ENCODE measurements around the gene TJP1. TPM values are rescaled to one million over a fixed set of nuclear protein-coding genes. Genes with fewer than 3 reads are reported as not detected.
"Not testable (repeated sequence)": the region's sequence is repeated elsewhere in the genome, so short reads cannot be mapped to it uniquely, and the experiment has no call there.

The TJP1 gene
- polyA plus RNA-seq, 1 donor (not counting 4 experiments of a cell fraction or from before 2014, with no cell fraction given), result 54.7 TPM

DNA sequence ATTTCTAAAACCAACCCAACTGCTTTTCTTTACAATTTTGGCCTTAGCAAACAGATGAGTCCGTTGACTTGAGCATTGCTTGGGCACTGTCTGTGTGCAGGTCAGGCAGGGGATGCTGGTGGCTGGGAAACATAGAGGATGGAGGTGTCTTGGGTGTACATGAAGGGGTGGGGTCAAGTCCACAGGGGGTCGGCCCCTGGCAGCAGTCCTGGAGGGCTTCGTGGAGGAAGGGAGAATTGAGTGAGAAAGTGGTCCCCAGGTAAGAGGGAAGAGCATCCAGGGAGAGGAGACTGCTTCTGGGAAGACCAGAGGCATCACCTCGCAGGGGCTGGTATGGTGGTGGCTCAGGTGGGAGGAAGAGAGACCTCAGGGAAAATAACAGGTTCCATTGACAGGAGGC is 144.8 kb downstream of the TJP1 start:
- Histone ChIP-seq H2AFZ (ENCODE audit: control insufficient read depth, low read length) (no peak overlapping the region), H3K9me1 (ENCODE audit: control insufficient read depth, extremely low read depth, insufficient read depth, low read length) (no peaks in the 10 kb centered on the region), H3K27ac (ENCODE audit: control insufficient read depth, insufficient read depth, low read length) (no peak overlapping the region), H3K79me2 (ENCODE audit: control insufficient read depth, insufficient read depth, low read length) (no peaks in the 10 kb centered on the region), H3K36me3 (ENCODE audit: control insufficient read depth in 2 of 2, extremely low read depth in 1 of 2, insufficient read depth in 2 of 2, low read length in 2 of 2) (no peaks in the 10 kb centered on the region), H3K4me3 (ENCODE audit: control insufficient read depth in 2 of 3, extremely low read depth in 1 of 3, insufficient read depth in 2 of 3, low read depth in 1 of 3, low read length in 3 of 3) (no peak overlapping the region), H3K4me2 (ENCODE audit: control insufficient read depth, extremely low read depth, insufficient read depth, low read depth, low read length) (no peak overlapping the region), H3K27me3 (ENCODE audit: control insufficient read depth, extremely low read depth, insufficient read depth, low read length) (no peaks in the 10 kb centered on the region), H3K9ac (ENCODE audit: control insufficient read depth, extremely low read depth, insufficient read depth, low read length) (no peak overlapping the region), H3K9me3 (ENCODE audit: control insufficient read depth, low read depth, low read length) (no peaks in the 10 kb centered on the region), H3K4me1 (ENCODE audit: control insufficient read depth, extremely low read depth, insufficient read depth, low read length) (no peaks in the 10 kb centered on the region), H4K20me1 (ENCODE audit: control insufficient read depth, extremely low read depth, insufficient read depth, low read length) (no peaks in the 10 kb centered on the region)
- TF ChIP-seq, protein P1, sequence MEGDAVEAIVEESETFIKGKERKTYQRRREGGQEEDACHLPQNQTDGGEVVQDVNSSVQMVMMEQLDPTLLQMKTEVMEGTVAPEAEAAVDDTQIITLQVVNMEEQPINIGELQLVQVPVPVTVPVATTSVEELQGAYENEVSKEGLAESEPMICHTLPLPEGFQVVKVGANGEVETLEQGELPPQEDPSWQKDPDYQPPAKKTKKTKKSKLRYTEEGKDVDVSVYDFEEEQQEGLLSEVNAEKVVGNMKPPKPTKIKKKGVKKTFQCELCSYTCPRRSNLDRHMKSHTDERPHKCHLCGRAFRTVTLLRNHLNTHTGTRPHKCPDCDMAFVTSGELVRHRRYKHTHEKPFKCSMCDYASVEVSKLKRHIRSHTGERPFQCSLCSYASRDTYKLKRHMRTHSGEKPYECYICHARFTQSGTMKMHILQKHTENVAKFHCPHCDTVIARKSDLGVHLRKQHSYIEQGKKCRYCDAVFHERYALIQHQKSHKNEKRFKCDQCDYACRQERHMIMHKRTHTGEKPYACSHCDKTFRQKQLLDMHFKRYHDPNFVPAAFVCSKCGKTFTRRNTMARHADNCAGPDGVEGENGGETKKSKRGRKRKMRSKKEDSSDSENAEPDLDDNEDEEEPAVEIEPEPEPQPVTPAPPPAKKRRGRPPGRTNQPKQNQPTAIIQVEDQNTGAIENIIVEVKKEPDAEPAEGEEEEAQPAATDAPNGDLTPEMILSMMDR (optimal IDR thresholded peaks at IDR 0.05 in 1 of 3, IDR thresholded peaks at IDR 0.05 in 1 of 3, conservative IDR thresholded peaks at IDR 0.05 in 1 of 3; ENCODE audit: extremely low read depth in 1 of 3, insufficient read depth in 2 of 3, low read length in 3 of 3), result no peak
- no peak for TF ChIP-seq EZH2 (IDR thresholded peaks at IDR 0.05; ENCODE audit: low read length)
- dilution Hi-C loops (cut with MboI; ENCODE audit: extremely low pct_ligation_motif_present, low sequenced_read_pairs), result no loop called here
- no peak for FAIRE-seq
- no peak for DNase-seq (ENCODE audit: low read depth, low spot score)

DNA sequence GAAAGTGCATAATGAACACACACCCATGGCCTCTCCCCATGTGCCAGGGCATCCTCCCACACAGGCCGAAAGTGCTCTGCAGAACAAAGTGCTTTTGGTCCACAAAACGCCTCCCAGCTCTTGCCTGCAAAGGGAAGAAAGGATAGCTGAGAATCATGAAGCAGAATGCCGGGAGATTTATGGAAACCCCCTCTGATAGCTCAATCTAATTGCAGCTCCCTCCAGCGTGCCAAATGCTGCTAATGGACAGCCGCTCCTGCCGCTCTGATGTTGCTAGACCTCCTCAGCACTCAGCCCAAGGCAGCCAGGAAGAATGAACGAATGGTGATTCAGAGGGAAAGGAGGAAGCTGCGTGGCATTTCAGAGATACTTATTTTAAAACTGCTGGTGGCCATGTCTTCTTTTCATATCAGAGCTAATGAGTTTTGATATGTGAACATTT is 145.3 kb downstream of the TJP1 start:
- no peak overlapping the region for H3K4me3 ChIP-seq (ENCODE audit: control insufficient read depth in 2 of 3, extremely low read depth in 1 of 3, insufficient read depth in 2 of 3, low read depth in 1 of 3, low read length in 3 of 3)
- H2AFZ ChIP-seq (ENCODE audit: control insufficient read depth, low read length), result no peak overlapping the region
- no peak overlapping the region for H3K4me2 ChIP-seq (ENCODE audit: control insufficient read depth, extremely low read depth, insufficient read depth, low read depth, low read length)
- H3K9me3 ChIP-seq (ENCODE audit: control insufficient read depth, low read depth, low read length), result no peaks in the 10 kb centered on the region
- no peaks in the 10 kb centered on the region for H3K79me2 ChIP-seq (ENCODE audit: control insufficient read depth, insufficient read depth, low read length)
- H3K9me1 ChIP-seq (ENCODE audit: control insufficient read depth, extremely low read depth, insufficient read depth, low read length), result no peaks in the 10 kb centered on the region
- TF ChIP-seq EZH2 (IDR thresholded peaks at IDR 0.05; ENCODE audit: low read length), result no peak
- TF ChIP-seq, protein P1 (optimal IDR thresholded peaks at IDR 0.05 in 1 of 3, IDR thresholded peaks at IDR 0.05 in 1 of 3, conservative IDR thresholded peaks at IDR 0.05 in 1 of 3; ENCODE audit: extremely low read depth in 1 of 3, insufficient read depth in 2 of 3, low read length in 3 of 3), result no peak
- dilution Hi-C loops (cut with MboI; ENCODE audit: extremely low pct_ligation_motif_present, low sequenced_read_pairs), result no loop called here
- H3K9ac ChIP-seq (ENCODE audit: control insufficient read depth, extremely low read depth, insufficient read depth, low read length), result no peak overlapping the region
- no peaks in the 10 kb centered on the region for H3K27me3 ChIP-seq (ENCODE audit: control insufficient read depth, extremely low read depth, insufficient read depth, low read length)
- H3K36me3 ChIP-seq (ENCODE audit: control insufficient read depth in 2 of 2, extremely low read depth in 1 of 2, insufficient read depth in 2 of 2, low read length in 2 of 2), result no peaks in the 10 kb centered on the region
- no peak overlapping the region for H3K27ac ChIP-seq (ENCODE audit: control insufficient read depth, insufficient read depth, low read length)
- no peak for FAIRE-seq
- no peaks in the 10 kb centered on the region for H4K20me1 ChIP-seq (ENCODE audit: control insufficient read depth, extremely low read depth, insufficient read depth, low read length)
- no peaks in the 10 kb centered on the region for H3K4me1 ChIP-seq (ENCODE audit: control insufficient read depth, extremely low read depth, insufficient read depth, low read length)
- no peak for DNase-seq (ENCODE audit: low read depth, low spot score)

DNA sequence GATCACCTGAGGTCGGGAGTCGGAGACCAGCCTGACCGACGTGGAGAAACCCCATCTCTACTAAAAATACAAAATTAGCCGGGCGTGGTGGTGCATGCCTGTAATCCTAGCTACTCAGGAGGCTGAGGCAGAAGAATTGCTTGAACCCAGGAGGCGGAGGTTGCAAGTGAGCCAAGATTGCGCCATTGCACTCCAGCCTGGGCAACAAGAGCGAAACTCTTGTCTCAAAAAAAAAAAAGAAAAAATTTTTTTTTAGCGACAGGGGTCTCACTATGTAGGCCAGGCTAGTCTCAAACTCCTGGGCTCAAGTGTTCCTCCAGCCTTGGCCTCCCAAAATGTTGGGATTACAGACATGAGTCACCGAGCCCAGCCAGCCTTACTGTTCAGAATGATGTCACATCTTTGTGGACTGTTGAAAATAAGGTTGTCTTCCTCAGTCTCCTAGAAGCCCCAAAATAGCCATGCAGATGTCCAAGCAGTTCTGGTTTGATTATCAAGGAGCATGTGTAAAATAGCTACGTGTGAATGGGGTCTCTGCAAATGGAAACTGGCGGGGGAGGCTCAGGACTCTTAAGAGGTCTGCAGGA is 145.8 kb downstream of the TJP1 start:
- DNase-seq (ENCODE audit: low read depth, low spot score); FAIRE-seq; H4K20me1 ChIP-seq (ENCODE audit: control insufficient read depth, extremely low read depth, insufficient read depth, low read length); H3K79me2 ChIP-seq (ENCODE audit: control insufficient read depth, insufficient read depth, low read length); H3K4me2 ChIP-seq (ENCODE audit: control insufficient read depth, extremely low read depth, insufficient read depth, low read depth, low read length); dilution Hi-C loops (cut with MboI; ENCODE audit: extremely low pct_ligation_motif_present, low sequenced_read_pairs); H3K36me3 ChIP-seq (ENCODE audit: control insufficient read depth in 2 of 2, extremely low read depth in 1 of 2, insufficient read depth in 2 of 2, low read length in 2 of 2); H3K9ac ChIP-seq (ENCODE audit: control insufficient read depth, extremely low read depth, insufficient read depth, low read length); H3K9me3 ChIP-seq (ENCODE audit: control insufficient read depth, low read depth, low read length); H3K4me3 ChIP-seq (ENCODE audit: control insufficient read depth in 2 of 3, extremely low read depth in 1 of 3, insufficient read depth in 2 of 3, low read depth in 1 of 3, low read length in 3 of 3); H3K4me1 ChIP-seq (ENCODE audit: control insufficient read depth, extremely low read depth, insufficient read depth, low read length); H3K27me3 ChIP-seq (ENCODE audit: control insufficient read depth, extremely low read depth, insufficient read depth, low read length); H3K27ac ChIP-seq (ENCODE audit: control insufficient read depth, insufficient read depth, low read length); H2AFZ ChIP-seq (ENCODE audit: control insufficient read depth, low read length); H3K9me1 ChIP-seq (ENCODE audit: control insufficient read depth, extremely low read depth, insufficient read depth, low read length): not testable (repeated sequence)
